OCI-LY7 (cell line): ENCODE measurements around the gene OTUD5.

ENCODE experiments used
- EZH2phosphoT487 ChIP-seq: fragments of 200-600 bp; sonication (generic); IDR thresholded peaks from 2 replicates; pipeline ENCODE4 v1.6.1; 2018; ENCODE audit warnings: low read depth, borderline replicate concordance, mild to moderate bottlenecking, mixed run types, antibody characterized with exemption, low read length, moderate library complexity, mixed read lengths
- TF ChIP-seq, protein P1 (sequence below): fragments of 200-600 bp; sonication (generic); conservative IDR thresholded peaks from 2 replicates; pipeline ENCODE4 v1.5.1; 2014; ENCODE audit warnings: mild to moderate bottlenecking, antibody characterized with exemption, low read length, moderate library complexity, mixed read lengths

DNA sequence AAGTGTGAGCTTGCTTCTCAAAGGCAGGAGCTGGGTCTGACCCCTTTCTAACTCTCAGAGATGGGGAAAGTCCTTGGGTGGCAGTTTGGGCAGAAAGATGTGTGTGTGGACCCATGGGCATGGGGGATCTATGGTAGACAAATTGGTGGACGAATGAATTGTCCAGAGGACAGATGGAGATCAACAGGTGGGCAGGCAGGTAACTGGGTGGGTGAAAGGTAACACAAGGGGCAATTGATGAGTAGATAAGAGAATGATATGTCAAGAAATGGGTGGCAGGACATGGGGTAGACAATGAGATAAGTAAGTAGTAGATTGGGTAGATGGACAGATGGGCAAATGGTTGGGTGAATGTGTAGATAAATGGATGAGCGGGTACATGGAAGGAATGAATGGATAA is 17.2 kb upstream of the OTUD5 start:
- TF ChIP-seq, protein P1, sequence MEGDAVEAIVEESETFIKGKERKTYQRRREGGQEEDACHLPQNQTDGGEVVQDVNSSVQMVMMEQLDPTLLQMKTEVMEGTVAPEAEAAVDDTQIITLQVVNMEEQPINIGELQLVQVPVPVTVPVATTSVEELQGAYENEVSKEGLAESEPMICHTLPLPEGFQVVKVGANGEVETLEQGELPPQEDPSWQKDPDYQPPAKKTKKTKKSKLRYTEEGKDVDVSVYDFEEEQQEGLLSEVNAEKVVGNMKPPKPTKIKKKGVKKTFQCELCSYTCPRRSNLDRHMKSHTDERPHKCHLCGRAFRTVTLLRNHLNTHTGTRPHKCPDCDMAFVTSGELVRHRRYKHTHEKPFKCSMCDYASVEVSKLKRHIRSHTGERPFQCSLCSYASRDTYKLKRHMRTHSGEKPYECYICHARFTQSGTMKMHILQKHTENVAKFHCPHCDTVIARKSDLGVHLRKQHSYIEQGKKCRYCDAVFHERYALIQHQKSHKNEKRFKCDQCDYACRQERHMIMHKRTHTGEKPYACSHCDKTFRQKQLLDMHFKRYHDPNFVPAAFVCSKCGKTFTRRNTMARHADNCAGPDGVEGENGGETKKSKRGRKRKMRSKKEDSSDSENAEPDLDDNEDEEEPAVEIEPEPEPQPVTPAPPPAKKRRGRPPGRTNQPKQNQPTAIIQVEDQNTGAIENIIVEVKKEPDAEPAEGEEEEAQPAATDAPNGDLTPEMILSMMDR, result no peak
- TF ChIP-seq EZH2phosphoT487, result no peak
